GM21447 (cell line): ENCODE measurements around the gene SH3D19.
A peak's percentile ranks its signal among the peaks of the same experiment; 100 is the strongest.

Experiments
- ATAC-seq: cut with Tn5 transposase; IDR thresholded peaks from one replicate; pipeline ENCODE4 v1.9.1; 2021; ENCODE audit not compliant: unreplicated experiment

The SH3D19 gene, protein sequence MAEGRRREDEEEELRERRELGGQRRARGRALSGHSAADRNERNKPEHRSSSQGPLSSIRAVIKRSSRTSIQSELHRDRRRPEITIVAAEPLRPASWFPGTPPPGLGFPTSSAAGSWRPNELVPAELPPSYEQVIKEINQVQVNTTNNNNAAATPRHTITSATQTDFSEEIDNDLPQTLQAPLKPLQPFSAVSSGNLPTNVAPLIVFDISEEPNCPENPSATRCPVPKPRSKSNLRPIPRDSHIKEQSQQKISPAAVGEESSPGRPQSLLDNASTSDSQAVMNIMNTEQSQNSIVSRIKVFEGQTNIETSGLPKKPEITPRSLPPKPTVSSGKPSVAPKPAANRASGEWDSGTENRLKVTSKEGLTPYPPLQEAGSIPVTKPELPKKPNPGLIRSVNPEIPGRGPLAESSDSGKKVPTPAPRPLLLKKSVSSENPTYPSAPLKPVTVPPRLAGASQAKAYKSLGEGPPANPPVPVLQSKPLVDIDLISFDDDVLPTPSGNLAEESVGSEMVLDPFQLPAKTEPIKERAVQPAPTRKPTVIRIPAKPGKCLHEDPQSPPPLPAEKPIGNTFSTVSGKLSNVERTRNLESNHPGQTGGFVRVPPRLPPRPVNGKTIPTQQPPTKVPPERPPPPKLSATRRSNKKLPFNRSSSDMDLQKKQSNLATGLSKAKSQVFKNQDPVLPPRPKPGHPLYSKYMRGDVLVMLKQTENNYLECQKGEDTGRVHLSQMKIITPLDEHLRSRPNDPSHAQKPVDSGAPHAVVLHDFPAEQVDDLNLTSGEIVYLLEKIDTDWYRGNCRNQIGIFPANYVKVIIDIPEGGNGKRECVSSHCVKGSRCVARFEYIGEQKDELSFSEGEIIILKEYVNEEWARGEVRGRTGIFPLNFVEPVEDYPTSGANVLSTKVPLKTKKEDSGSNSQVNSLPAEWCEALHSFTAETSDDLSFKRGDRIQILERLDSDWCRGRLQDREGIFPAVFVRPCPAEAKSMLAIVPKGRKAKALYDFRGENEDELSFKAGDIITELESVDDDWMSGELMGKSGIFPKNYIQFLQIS

DNA sequence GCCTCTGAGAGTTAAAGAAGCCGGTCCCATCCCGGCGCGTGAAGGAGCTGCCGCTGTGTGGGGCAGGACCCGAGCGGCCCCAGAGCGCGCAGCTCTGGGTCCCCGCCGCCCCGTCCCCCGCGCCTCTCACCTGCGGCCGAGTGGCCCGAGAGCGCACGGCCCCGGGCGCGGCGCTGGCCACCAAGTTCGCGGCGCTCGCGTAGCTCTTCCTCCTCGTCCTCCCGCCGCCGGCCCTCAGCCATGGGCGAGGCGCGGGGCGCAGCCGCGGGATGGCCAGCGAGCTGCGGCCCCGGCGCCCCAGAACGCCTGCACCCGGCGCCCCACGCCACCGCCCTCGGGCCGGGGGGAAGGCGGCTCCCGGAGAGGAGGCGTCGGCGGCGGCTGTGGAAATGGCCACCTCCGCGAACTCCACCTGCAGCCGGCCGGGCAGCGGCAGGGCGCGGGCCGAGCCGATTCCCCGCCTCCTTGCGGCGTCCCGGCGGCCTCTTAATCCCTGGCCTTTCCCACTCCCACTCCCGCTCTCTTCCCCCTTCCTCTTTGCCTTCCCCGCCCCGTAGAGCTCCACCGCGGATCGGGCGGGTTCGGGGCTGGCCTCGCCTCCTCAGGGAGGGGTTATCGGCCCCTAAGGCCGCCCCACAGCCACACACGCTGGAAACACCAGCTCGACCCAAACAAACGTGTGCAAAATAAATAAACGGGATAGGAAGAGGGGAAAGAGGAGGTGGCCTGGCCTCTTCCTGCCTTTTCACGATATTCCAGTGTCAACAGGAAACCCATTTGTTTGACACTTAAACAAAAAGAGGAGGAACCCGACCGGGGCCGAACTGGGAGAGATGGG, at the start of gene SH3D19:
SH3D19 (minus strand) TSS at position 495 of the 838 bp plus-strand sequence; CDS start at position 242, 253 bp downstream.
- ATAC-seq: no peak

- peak; percentile 96 for ATAC-seq
Measured at GRCh38 chr4:151362404-151363164, 37.2 kb upstream of the SH3D19 start.

GRCh38 chr4:151361966-151362365, 36.6 kb upstream of the SH3D19 start:
- no peak for ATAC-seq

DNA sequence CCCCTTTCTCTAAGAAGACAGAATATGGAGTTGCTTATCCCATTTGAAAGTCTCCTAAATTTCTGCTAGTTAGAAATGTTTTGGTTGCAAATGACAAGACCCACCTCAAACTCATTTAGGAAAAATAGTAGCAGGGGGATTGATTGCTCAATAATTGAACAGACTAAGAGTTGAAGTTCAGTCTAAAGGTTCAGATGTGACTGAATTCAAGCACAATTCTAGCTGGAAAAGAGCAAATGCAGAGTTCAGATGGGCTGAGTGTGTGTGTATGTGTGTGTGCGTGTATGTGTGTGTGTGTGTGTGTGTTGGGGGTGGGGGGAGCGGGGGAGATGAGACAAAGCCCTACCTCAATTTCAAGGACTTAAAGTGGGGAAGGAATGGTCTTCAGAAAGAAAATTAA, 35.7 kb upstream of the SH3D19 start:
- no peak for ATAC-seq

DNA sequence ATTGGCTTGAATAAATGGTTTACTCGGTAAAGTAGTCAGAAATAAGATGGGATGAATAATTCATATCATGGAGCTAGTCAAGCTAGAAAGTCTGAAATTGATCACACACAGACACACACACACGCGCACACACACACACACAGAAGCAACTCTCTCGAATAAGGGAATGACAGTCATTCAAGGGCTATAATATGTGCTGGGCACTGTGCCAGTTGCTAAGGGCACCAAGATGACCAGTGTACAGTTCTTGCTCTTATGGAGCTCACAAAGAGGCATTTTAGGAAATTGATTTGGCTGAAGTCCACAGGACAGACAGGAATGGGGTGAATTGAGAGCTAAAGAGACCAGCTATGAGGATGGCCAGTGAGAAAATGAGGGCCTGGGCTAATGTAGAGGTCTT, 34.2 kb upstream of the SH3D19 start:
- no peak for ATAC-seq

DNA sequence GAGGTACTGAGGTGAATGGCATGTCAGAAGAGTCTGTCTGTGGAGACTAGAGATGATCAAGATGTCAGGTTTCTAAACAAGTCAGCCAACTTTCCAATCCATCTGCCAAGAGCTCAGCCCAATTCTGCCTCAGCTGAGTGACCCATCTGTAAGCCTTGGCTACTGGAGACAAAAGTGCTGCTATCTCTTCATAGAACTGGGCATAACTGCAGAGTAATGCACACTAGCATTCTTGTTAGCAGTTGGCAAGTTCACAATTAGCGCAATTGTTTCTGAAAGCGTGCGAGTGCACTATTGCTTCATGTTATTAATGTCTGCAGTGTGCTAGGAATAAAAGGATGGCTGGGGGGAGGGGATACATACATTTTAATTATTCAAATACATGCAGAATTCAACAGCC, 32.9 kb upstream of the SH3D19 start:
- ATAC-seq: no peak

- ATAC-seq: no peak
Measured at GRCh38 chr4:151356510-151356909, 31.1 kb upstream of the SH3D19 start.

GRCh38 chr4:151355155-151355554, 29.8 kb upstream of the SH3D19 start:
- no peak for ATAC-seq

DNA sequence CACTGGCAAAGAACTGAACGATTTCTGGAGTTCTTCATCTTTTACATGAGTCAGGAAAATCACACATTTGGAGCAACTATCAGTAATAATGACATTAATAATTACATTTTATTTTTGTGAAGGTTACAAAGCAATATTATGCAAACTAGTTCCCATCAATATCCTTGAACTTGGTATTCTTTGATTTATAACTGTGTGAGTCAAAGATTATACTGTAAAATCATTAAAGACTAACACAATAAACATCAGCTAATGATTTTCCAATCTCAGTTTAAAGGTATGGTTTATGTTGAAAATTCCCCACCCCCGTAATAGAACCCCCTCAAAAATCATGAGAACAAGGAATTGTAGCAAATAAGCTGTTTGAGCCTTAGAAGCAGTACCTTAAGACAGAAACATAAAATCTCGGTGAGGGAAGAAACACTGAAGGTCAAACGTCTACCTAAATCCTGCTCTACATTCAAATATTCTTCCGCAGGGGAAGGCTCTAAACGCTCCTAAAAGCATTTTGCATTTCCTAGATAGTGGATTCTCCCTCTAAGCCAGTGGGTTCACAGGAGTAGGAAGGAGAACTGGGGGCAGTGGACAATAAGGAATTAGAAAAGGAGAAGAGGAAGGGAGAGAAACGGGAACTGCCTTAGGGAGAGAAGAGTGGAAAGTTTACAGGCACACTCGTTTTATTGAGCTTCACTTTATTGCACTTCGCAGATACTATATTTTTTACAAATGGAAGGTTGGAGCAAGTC, 22.3 kb upstream of the SH3D19 start:
- ATAC-seq: no peak

GRCh38 chr4:151344948-151345347, 19.5 kb upstream of the SH3D19 start:
- no peak for ATAC-seq

- no peak for ATAC-seq
Measured at GRCh38 chr4:151340751-151341385, 15.5 kb upstream of the SH3D19 start.

GRCh38 chr4:151339467-151339866, 14.1 kb upstream of the SH3D19 start:
- no peak for ATAC-seq

- no peak for ATAC-seq
Measured at GRCh38 chr4:151331276-151332042, 6.1 kb upstream of the SH3D19 start.

- ATAC-seq: no peak
Measured at GRCh38 chr4:151329217-151330007, 4.0 kb upstream of the SH3D19 start.

DNA sequence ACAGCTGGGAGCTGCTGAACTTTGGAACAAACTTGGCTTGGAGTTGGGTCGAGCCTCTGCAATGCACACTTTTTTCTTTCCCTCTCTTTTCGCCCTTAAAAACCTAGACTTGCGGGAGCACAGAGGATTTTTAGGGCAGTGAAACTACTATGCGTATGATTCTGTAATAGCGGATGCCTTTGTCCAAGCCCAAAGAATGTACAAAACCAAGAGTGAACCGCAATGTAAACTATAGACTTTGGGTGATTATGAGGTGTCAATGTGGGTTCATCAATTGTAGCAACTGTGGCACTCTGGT, 493 bp upstream of the SH3D19 start:
- ATAC-seq: no peak

GRCh38 chr4:151324752-151325110, 674 bp downstream of the SH3D19 start:
- ATAC-seq: peak; percentile 51

DNA sequence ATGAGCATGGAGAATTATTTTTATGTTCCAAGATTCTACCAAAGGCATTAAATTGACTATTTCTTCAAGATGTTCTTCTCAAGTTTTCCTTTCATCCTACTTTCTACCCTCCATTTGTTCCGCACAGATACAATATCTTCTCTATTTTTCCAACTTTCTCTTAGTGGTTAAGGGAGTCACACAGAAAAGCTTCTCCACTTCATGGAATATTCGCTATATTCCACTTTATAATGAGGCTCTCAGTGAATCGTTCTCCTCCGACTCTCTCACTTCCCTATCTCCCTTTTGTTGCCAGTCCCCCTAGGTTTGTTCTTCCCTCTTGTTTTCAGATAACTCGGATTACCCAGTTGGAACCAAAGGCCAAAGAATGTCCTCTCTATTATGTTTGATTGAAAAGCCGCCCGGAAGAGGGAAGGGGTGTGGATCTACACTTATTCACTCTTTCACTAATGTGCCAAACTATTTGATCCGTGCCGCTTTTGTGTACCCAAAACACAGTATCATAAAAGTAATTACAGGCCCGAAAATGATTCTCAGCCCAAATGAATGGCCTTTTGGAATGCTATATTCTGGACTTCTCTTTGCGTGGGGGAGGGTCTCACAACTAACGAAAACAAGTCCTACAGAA, 1.2 kb downstream of the SH3D19 start:
- no peak for ATAC-seq
